Stimulated activated naive CD8-positive, alpha-beta T cell treated with anti-CD3 and anti-CD28 coated beads, Interleukin-15, amount 100 ng/mL, for 72 hours (primary cell): ENCODE measurements around the gene ABCB8.

Source experiments
- ATAC-seq: fragments of 150-1000 bp; cut with Tn5 transposase; 2 replicates; pipeline ENCODE4 v1.10.0; 2021; ENCODE audit warnings: mild to moderate bottlenecking, moderate library complexity
- DNase-seq, 2 donors: peaks; one replicate each; pipeline ENCODE4 v3.0.0; 2021 to 2022
- H3K27ac Mint-ChIP-seq, 2 donors: one replicate each; pipeline ENCODE4 v1.8.0; 2022; ENCODE audit warnings: mild to moderate bottlenecking in 2 of 2, mixed read lengths in 2 of 2, moderate library complexity in 2 of 2
- H3K27me3 Mint-ChIP-seq: one replicate; pipeline ENCODE4 v1.8.0; 2022; ENCODE audit warnings: mixed read lengths
- H3K4me1 Mint-ChIP-seq: one replicate; pipeline ENCODE4 v1.8.0; 2022; ENCODE audit warnings: mild to moderate bottlenecking, mixed read lengths
- H3K4me3 Mint-ChIP-seq, 2 donors: one replicate each; pipeline ENCODE4 v1.8.0; 2022; ENCODE audit warnings: mild to moderate bottlenecking in 2 of 2, mixed read lengths in 2 of 2, moderate library complexity in 1 of 2
- H3K9me3 Mint-ChIP-seq, 2 donors: one replicate each; pipeline ENCODE4 v1.8.0; 2022; ENCODE audit warnings: mixed read lengths in 2 of 2

Gene ABCB8

DNA sequence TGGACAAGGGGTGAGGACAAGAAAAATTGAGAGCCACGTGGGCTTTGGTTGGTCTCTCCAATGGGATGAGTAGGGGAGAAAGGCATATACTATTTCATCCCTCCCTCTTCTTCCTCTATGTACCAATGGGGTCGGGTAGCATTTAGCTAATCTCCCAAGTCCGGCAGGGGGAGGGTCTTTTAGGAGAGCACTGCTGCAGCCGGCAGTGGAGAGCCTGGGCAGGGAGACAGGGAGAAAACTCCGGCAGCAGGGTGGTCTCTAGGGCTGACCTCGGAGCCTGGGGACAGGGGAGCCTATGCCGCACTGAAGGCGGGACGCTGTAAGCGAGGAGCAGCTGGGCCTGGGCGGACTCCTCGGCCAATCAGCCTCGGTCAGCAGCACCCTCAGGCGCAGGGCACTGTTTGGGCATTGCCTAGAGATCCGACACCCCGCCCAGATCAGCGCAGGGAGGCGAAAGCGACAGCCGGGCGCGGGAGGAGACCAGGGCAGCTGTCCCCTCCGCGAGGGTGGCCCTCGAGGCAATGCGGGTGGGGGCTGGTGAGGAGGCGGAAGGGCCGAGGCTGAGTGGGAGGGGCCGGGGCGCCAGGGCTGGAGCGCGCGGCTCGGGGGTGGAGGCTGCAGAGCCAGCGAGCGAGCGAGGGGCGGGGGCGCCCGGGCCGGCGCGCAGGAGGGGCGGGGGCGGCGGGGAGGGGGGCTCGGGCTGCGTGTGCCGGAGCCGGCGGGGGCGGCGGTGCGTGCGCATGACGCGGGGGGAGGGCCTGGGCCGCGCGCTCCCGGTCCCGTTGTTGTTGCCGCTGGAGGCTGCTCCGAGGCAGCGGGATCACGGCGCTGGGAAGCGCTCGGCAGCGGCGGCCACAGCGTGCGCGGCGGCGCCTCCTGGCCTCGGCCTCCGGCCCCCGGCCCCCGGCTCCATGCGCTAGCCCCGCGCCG is 57.7 kb downstream of the ABCB8 start, which contains the start of gene AGAP3:
TSS of gene AGAP3 (plus strand) at position 785 of the 930 bp plus-strand sequence. CDS start 267 bp downstream, outside the sequence.
- ATAC-seq: peak; percentile 21
- peak within 1 kb of the TSS; percentile 90 to 91 for H3K4me3 Mint-ChIP-seq
- DNase-seq: peak; percentile 26 to 41
- no peaks in the 10 kb centered on the region for H3K9me3 Mint-ChIP-seq
- H3K4me1 Mint-ChIP-seq: peaks cover 63% of the 10 kb centered on the region
- H3K27ac Mint-ChIP-seq: peak within 1 kb of the TSS; percentile 63 to 83
- H3K27me3 Mint-ChIP-seq: peaks cover 34% of the 10 kb centered on the region

DNA sequence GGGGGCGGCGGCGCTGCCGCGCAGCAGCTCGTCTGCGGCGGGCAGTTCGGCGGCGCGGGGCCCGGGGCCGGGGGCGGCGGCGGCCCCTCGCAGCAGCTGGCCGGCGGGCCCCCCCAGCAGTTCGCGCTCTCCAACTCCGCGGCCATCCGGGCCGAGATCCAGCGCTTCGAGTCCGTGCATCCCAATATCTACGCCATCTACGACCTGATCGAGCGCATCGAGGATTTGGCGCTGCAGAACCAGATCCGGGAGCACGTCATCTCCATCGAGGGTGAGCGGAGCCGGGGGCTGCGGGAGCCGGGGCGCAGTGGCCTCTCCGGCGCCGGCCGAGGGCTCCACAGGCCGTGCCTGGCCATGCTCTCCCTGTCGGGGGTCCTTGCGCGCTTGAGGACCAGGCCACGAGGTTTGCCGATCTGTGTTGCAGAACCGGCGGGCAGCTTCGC is 58.6 kb downstream of the ABCB8 start:
- Mint-ChIP-seq H3K4me3 (peak overlapping the region; percentile 63 to 90), H3K9me3 (no peaks in the 10 kb centered on the region), H3K4me1 (peaks cover 58% of the 10 kb centered on the region), H3K27me3 (peaks cover 34% of the 10 kb centered on the region), H3K27ac (peak overlapping the region; percentile 48 to 83)
- ATAC-seq (peak; percentile 22), DNase-seq (peak in 1 of 2 donors; percentile 35)

GRCh38 chr7:151087245-151088018 is 59.2 kb downstream of the ABCB8 start:
- ATAC-seq (peak; percentile 43), DNase-seq (peak; percentile 37 to 58)
- no peaks in the 10 kb centered on the region for H3K9me3 Mint-ChIP-seq
- H3K27ac Mint-ChIP-seq: peak overlapping the region in 1 of 2 donors; percentile 83
- peak overlapping the region; percentile 63 to 90 for H3K4me3 Mint-ChIP-seq
- H3K27me3 Mint-ChIP-seq: peaks cover 34% of the 10 kb centered on the region
- H3K4me1 Mint-ChIP-seq: peaks cover 51% of the 10 kb centered on the region

DNA sequence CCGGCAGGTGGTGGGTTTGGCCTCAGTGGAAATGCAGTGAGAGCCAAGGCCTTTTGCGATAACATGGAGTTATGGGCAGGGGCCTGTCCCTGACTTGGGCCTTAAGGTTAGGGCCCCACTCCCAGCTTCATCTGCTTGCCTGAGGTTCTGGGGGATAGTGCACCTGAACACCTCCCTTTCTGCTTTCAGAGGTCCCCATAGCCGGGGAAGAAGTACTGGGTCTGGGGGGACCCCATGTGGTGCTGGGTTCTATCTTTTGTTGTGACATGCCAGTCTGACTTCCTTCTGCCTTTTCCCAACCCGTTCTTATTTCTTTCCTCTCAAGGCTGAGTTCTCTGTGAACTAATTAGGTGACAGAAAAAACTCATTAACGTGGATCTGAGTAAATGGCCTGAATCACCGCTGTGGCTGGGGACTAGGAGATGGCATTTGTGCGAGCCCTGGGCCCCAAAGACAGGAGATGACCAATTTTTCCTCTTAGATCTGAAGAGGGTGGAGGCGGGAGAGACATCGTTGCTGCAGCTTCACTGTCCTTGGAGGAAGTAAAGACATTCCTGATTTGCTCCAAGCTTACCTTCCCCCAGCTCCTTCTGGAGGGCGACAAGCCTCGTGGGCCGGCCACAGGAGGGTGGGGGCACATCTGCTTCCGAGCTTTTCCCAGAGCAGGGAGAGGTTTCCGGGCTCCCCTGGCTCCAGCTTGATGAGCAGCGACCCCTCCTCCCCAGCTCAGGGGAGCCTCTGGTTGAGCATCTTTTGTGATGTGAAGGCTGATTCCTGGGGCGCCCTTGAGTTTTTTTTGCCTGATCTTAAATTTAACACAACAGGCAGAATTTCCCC is 60.0 kb downstream of the ABCB8 start:
- Mint-ChIP-seq H3K27ac (no peak overlapping the region), H3K9me3 (no peaks in the 10 kb centered on the region), H3K4me3 (peak overlapping the region; percentile 63 to 90), H3K27me3 (peaks cover 34% of the 10 kb centered on the region), H3K4me1 (peaks cover 45% of the 10 kb centered on the region)
- ATAC-seq (no peak), DNase-seq (no peak)

DNA sequence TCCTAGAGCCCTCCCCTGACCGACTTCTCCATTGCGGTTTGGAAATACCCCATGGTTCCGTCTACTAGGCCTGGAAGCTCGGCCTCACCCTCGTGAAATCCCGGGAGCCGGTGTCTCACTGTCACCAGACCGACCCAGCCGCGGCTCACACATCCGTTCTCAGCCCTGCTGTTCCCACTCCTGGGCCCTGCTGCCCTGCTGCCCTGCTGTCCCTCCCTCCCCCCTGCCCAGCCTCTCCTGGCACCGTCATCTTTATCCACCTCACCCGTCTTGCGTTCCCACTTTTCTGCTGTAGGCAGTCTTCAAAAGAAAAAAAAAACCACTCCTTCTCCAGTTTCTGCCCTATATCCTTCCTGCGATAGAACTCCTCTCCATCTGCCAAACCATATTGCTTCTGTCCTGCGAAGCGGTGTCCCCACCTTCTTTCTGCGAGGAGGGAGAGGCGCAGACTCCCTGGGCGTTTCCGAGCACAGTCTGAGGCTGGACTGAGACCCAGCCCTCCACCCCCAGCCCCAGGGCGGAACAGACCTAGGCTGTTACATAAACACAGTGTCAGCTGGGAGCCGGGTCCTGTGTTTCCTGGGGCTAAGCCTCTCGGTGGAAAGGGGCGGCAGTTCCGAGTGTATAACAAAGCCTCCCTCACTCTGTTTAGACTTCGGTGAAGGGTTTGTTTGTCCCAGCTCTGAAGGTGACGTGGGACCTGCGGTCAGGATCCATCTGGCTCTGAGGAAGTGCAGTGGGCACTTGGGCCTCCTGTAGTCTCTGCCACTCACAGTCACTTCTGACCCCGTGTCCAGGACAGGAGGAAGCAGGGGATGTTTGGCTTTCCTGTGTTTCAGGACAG is 60.8 kb downstream of the ABCB8 start:
- Mint-ChIP-seq H3K4me1 (peaks cover 37% of the 10 kb centered on the region), H3K9me3 (no peaks in the 10 kb centered on the region), H3K27ac (no peak overlapping the region), H3K4me3 (peak overlapping the region; percentile 63 to 90), H3K27me3 (peaks cover 34% of the 10 kb centered on the region)
- ATAC-seq (no peak), DNase-seq (no peak)

- Mint-ChIP-seq H3K4me1 (peaks cover 33% of the 10 kb centered on the region), H3K4me3 (no peak overlapping the region), H3K27ac (no peak overlapping the region), H3K27me3 (peaks cover 26% of the 10 kb centered on the region), H3K9me3 (no peaks in the 10 kb centered on the region)
- no peak for ATAC-seq
- no peak for DNase-seq
Observed at GRCh38 chr7:151089893-151090730, 61.9 kb downstream of the ABCB8 start.

GRCh38 chr7:151091003-151091402 is 62.8 kb downstream of the ABCB8 start:
- Mint-ChIP-seq H3K27me3 (peaks cover 17% of the 10 kb centered on the region), H3K4me3 (no peak overlapping the region), H3K27ac (no peak overlapping the region), H3K4me1 (peaks cover 24% of the 10 kb centered on the region), H3K9me3 (no peaks in the 10 kb centered on the region)
- no peak for ATAC-seq
- no peak for DNase-seq

DNA sequence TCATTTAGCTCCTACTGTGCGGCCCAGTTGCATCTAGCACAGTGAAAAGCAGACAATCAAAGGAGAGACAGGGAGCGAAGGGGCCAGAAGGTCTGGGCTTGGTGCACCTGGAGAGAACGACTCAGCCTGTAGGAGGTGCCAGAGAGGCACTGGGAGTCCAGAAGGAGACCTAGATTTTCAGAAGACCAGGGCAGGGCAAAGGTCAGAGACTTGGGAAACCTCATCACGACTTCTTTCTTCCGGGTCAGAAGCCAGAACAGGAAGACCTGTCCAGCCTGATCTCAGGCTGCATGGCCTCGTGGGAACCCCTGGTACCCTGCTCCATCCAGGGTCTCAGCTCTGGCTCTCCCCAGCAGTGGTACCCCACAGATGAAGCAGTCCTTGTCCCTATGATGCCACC is 63.2 kb downstream of the ABCB8 start:
- Mint-ChIP-seq H3K4me3 (no peak overlapping the region), H3K4me1 (peaks cover 24% of the 10 kb centered on the region), H3K9me3 (no peaks in the 10 kb centered on the region), H3K27ac (no peak overlapping the region), H3K27me3 (peaks cover 16% of the 10 kb centered on the region)
- DNase-seq: no peak
- no peak for ATAC-seq

DNA sequence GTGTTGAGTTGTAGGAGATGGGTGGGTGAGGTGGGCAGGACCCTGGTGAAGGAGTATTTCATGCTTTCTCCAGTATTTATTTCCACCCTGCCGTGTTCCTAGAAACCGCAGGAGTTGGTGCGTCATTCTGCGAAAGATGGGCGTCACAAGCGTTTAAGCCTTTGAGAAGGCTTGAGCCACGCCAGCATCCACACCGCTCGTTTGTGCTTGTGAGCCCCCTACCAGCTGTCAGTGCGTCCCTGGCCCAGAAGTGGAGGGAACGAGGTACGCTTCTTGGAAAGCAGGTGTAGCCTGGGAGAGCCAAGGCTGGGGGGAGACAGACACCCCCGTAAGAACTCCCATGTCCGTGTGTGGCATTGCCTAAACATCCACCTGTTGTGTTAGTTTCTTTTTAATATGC is 63.7 kb downstream of the ABCB8 start:
- DNase-seq: no peak
- ATAC-seq: no peak
- Mint-ChIP-seq H3K27ac (no peak overlapping the region), H3K27me3 (peaks cover 16% of the 10 kb centered on the region), H3K4me3 (no peak overlapping the region), H3K4me1 (peaks cover 24% of the 10 kb centered on the region), H3K9me3 (no peaks in the 10 kb centered on the region)

GRCh38 chr7:151093748-151094147 is 65.5 kb downstream of the ABCB8 start:
- ATAC-seq: no peak
- peaks cover 13% of the 10 kb centered on the region for H3K4me1 Mint-ChIP-seq
- H3K9me3 Mint-ChIP-seq: no peaks in the 10 kb centered on the region
- no peak overlapping the region for H3K27ac Mint-ChIP-seq
- DNase-seq: no peak
- H3K27me3 Mint-ChIP-seq: peaks cover 14% of the 10 kb centered on the region
- no peak overlapping the region for H3K4me3 Mint-ChIP-seq

DNA sequence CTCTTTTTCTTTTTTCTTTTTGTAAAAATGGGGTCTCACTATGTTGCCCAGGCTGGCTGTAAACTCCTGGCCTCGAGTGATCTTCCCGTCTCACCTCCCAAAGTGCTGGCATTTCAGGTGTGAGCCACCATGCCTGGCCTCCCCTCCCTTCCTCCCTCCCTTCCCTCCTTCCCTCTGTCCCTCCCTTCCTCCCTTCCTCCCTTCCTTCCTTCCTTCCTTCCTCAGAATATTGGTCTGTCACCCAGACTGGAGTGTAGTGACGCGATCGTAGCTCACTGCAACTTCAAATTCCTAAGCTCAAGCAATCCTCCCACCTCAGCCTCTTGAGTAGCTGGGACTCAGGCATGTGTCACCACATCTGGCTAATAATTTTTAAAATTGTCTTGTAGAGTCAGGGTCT is 66.4 kb downstream of the ABCB8 start:
- Mint-ChIP-seq H3K27ac (no peak overlapping the region), H3K27me3 (peaks cover 5% of the 10 kb centered on the region), H3K4me1 (peaks cover 4% of the 10 kb centered on the region), H3K4me3 (no peak overlapping the region), H3K9me3 (no peaks in the 10 kb centered on the region)
- DNase-seq: no peak
- ATAC-seq: no peak

GRCh38 chr7:151095123-151095797 is 67.0 kb downstream of the ABCB8 start:
- Mint-ChIP-seq H3K27ac (no peak overlapping the region), H3K4me1 (no peaks in the 10 kb centered on the region), H3K9me3 (no peaks in the 10 kb centered on the region), H3K27me3 (no peaks in the 10 kb centered on the region), H3K4me3 (no peak overlapping the region)
- ATAC-seq: no peak
- no peak for DNase-seq

DNA sequence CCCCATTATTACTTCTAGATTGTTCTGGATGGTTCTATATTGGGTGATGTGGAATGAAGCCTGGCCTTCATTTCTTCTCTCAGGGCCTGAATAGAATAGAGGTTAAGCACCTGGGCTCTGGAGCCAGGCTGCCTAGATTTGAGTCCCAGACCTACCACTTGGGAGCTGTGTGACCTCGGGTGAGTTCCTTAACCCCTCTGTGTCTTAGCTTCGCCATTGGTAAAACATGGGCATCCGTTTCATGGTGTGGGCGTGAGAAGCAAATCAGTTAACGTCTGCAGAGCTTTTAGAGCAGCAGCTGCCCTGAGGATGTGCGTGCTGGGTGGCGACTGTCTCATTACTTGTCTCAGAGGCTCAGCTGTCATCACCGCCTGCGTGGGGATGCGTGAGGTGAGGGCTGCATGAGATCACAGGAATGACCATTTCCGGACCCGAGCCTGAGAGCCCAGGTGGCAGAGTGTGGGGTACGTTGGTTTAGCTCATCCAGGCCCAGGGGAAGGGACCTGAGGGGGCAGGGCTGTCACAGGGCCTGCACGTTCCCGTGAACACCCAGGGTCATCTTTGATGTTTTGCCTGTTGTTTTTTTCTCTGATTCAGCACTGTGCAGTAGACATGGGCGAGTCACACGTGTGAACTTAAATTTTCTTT is 67.7 kb downstream of the ABCB8 start:
- Mint-ChIP-seq H3K4me3 (no peak overlapping the region), H3K27me3 (no peaks in the 10 kb centered on the region), H3K9me3 (no peaks in the 10 kb centered on the region), H3K27ac (no peak overlapping the region), H3K4me1 (no peaks in the 10 kb centered on the region)
- DNase-seq (no peak), ATAC-seq (no peak)
